HG02884 (cell line): ENCODE results near the gene KIF1A.

Experiments used
- ATAC-seq: cut with Tn5 transposase; IDR thresholded peaks from one replicate; pipeline ENCODE4 v1.9.1; 2021; ENCODE audit warnings: mild to moderate bottlenecking, moderate library complexity; ENCODE audit not compliant: unreplicated experiment

KIF1A gene, protein sequence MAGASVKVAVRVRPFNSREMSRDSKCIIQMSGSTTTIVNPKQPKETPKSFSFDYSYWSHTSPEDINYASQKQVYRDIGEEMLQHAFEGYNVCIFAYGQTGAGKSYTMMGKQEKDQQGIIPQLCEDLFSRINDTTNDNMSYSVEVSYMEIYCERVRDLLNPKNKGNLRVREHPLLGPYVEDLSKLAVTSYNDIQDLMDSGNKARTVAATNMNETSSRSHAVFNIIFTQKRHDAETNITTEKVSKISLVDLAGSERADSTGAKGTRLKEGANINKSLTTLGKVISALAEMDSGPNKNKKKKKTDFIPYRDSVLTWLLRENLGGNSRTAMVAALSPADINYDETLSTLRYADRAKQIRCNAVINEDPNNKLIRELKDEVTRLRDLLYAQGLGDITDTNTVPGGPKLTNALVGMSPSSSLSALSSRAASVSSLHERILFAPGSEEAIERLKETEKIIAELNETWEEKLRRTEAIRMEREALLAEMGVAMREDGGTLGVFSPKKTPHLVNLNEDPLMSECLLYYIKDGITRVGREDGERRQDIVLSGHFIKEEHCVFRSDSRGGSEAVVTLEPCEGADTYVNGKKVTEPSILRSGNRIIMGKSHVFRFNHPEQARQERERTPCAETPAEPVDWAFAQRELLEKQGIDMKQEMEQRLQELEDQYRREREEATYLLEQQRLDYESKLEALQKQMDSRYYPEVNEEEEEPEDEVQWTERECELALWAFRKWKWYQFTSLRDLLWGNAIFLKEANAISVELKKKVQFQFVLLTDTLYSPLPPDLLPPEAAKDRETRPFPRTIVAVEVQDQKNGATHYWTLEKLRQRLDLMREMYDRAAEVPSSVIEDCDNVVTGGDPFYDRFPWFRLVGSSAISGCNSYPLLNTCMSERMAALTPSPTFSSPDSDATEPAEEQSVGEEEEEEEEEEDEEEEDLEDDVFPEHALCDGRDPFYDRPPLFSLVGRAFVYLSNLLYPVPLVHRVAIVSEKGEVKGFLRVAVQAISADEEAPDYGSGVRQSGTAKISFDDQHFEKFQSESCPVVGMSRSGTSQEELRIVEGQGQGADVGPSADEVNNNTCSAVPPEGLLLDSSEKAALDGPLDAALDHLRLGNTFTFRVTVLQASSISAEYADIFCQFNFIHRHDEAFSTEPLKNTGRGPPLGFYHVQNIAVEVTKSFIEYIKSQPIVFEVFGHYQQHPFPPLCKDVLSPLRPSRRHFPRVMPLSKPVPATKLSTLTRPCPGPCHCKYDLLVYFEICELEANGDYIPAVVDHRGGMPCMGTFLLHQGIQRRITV (N-terminal part only)

DNA sequence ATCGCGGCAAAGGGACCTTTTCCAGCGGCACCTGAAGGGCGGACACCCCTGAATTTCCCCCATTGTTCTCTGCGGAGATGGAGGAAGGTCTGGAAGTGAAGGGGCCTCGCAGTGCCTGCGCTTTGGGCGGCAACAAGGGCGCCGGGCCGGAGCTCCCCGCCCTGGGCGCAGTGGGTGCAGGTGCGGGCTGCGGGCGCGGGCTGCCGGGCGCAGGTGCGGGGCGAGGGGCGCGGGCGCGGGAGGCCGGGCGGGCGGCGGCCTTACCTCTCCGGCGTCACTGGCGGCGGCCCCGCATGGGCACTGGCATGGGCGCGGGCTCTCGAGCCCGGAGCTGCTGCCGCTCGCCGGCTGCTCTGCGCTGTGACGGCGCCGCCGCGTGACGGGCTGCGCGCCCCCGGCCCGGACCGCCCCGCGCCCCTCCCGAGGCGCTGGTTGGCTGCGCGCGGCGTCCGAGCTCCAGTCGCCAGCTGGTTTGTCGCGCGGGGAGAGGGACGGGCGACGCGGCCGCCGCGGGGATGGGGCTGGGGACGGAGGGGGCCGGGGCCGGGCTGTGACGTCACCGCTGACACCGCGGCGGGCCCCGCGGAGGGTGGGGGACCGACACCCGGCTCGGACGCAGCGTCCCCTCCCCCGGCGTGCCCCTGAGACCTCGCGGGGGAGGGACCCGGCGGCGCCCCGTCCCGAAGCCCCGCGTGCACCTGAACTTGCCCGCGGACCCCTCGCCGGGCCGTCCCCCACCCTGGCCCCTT lies at the start of gene KIF1A:
TSS of gene KIF1A (minus strand) at position 362 of the 749 bp plus-strand sequence. CDS start 22,467 bp downstream, outside the sequence.
- ATAC-seq, result no peak

GRCh38 chr2:240869109-240869955 lies 49.3 kb upstream of the KIF1A start:
- no peak for ATAC-seq

DNA sequence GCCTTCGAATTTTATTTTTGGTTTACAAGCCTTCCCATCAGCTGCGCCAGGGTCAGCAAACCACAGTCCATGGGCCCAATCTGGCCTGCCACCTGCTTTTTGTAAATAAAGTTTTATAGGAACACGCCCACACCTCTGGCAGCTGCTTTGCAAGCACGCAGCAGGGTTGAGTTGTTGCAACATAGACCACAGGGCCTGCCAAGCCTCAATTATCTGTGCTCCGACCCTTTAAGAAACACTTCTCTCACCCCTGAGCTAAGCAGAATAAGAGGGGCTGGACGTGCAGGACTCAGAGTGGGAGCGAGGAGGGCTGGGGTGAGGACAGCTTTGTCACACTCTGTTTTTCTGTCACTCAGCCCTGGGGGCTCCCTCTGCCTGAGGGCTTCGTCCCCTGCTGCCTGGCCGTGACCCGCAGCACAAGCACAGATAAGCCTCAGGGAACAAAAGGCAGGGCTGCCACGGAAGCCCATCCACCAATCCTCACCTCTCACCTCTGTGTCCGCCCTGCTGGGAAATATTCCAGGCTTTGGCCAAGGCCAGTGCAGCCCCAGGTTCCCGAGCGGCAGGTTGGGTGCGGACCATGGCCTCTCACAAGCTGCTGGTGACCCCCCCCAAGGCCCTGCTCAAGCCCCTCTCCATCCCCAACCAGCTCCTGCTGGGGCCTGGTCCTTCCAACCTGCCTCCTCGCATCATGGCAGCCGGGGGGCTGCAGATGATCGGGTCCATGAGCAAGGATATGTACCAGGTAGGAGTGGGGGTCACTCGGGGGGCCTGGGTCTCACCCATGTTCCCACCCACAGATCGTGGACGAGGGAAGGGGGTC lies 48.5 kb upstream of the KIF1A start, which contains the start of gene AGXT:
TSS of gene AGXT (plus strand) at position 539 of the 823 bp plus-strand sequence. CDS start at position 581, 42 bp downstream.
- no peak for ATAC-seq

DNA sequence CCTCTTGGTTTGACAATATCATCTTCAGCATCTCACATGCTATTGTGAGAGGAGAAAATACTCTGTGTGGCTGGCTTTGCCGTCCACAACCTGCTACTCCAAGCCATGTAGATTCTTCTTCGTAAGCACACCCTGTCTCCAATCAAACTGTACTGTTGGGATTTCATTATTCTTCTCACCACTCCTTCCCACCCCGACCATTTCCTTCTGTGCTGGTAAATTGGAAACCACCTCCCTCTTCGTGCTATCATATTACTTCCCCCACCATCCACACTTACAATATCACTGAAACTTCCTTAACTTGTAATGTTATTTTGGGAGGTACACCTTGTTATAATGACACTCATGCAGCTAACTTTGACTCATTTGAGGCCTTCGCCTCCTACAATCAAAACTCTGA lies 45.4 kb upstream of the KIF1A start:
- no peak for ATAC-seq

GRCh38 chr2:240864475-240864874 lies 44.5 kb upstream of the KIF1A start:
- no peak for ATAC-seq

GRCh38 chr2:240861547-240861946 lies 41.5 kb upstream of the KIF1A start:
- ATAC-seq, result no peak

GRCh38 chr2:240858871-240859270 lies 38.9 kb upstream of the KIF1A start:
- no peak for ATAC-seq

- no peak for ATAC-seq
Measured at GRCh38 chr2:240858321-240858720, 38.3 kb upstream of the KIF1A start.

- no peak for ATAC-seq
Measured at GRCh38 chr2:240857039-240858008, 37.3 kb upstream of the KIF1A start.

DNA sequence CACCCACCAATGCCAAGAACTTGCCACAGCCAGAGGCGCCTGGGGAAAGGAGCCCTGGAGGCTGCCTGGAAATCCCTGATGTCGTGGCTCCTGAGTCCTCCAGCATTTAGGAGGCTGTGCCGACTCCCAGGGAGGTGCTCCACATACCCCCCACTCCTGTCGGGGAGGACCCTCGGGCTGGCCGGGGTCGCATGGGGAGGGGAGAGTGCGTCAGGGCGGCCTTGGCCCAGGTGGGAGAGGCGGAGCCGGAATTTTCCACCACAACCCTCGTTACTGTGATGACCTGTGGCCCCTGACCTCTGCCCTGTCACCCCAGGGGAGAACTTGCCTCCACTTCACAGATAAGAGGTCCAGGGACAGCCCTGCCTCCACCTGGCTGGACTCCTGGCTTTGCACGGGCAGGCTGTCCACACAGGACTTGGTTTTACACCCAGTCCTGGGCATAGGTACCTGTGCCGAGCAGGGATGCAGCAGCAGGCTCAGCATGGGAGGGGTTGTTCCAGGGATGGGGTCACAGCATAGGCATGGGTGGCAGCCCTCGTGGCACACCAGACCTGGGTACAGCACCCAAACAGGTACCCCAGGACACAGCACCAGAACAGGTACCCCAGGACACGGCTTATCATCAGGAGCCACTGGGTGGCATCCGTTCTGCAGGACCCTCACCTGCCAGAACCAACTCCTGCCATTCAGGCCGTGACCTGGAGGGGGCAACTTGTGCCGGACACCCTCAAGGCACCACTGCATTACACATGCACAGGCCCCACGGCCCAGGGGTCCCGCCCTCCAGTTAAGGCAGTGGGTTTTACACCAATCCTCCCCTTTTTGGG lies 36.3 kb upstream of the KIF1A start:
- ATAC-seq, result no peak

DNA sequence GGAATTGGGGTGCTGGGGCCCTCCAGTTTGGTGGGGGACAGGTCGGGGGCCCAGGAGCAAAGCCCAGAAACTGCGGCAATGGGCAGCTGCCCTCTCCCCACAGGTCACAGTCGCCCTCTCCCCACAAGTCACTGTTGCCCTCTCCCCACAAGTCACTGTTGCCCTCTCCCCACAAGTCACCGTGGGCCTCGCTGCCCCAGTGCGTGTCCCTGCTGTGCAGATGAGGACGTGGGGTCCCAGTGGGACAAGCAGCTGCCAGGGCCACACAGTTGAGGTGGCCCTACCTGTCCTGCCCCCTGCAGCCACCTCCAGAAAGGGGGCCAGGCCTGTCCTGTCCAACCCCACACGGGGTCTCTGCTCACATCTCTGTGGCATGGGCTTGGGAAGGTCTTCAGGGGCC lies 35.7 kb upstream of the KIF1A start:
- ATAC-seq, result no peak

DNA sequence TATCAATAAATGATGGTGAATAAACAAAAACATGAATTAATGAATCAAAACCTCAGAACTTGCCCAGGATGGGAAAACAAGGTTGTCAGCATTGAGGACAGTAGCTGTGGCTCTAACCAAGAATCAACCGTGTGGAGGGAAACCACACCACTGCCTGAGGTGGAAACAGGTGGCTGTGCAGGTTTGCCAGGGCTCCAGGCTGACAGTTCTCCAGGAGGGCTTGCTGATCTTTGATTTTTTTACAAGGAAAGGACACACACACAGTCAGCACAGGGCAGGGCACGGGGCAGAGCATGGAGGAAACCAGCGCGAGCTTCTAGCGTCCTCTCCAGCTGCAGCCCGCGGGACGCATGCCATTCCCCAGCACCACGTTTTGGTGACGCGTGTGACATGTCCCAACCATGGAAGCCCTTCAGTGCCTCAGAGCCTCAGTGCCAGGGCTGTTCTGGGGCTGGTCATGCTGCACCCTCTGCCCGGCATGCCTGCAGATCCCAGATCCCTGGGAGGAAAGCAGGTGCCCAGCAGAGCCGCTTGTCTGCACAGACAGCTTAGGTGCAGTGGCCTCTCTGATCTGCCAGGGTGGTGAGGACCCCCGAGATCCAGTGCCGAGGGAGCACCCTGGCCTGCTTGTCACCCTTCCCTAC lies 32.8 kb upstream of the KIF1A start:
- no peak for ATAC-seq

DNA sequence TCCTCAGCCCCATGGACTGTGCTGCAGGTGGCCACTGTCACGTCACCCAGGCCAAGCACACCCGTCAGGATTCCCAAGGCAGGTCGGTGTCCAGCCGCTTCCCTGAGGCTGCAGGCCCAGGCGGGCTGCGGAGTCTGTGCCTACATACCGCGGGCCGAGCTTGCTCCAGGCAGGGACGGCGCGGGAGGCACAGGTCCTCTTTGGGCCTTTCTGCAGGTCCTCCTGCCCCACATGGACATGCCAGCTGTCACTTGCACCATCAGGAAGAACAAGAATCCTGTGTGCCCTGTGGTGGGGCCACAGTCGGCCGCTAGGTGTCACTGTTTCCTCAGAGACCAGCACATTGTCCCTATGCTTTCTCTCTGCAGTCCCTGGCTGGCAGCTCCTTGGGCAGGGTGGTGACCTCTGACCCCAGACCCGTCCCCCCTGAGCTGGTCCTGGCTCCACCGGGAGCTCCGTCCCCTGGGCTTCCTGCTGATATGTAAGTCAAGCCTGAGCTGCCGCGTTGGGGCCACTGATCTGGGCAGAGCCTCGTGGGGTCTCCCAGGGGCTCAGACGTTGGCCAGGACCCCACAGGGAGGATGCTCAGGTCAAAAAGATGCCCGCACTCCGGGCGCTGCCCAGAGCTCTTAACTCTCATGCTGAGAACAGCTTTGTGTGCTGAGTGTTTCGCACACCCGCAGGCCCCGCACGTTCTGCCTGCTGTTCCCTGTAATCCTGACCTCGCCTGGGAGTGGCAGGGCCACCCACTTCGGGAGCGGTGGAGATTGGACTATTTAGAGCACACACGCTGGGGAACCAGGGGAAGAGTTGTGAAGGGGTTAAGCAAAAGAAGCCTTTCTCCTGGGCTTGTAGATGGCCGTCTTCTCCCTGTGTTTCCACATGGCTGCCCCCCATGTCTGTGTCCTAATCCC lies 31.3 kb upstream of the KIF1A start:
- ATAC-seq, result no peak

DNA sequence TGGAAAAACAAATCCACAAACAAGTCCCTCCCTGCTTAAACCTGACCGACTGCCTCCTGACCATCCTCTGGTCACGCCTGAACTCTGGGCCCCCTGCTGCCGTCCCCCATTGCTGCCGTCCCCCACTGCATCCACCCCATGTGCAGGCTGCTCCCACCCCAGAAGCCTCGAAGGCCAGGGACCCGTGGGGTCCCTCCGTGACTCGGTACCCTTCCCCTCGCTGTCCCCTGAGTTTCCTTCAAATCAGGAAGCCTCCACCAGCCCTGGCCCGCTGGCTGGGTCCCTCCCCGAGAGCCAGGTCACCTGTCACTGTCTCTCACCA lies 30.7 kb upstream of the KIF1A start:
- ATAC-seq, result no peak

- no peak for ATAC-seq
Measured at GRCh38 chr2:240850026-240850425, 30.0 kb upstream of the KIF1A start.
